Activated naive CD4-positive, alpha-beta T cell treated with anti-CD3 and anti-CD28 coated beads, Interleukin-2, amount 50 U/mL, for 72 hours (primary cell): ENCODE results near the gene BYSL. TPM values are rescaled to one million over a fixed set of nuclear protein-coding genes. Genes with fewer than 3 reads are reported as not detected.

Experiments
- ATAC-seq, 2 donors: fragments of 150-1000 bp; cut with Tn5 transposase; 2 replicates each; pipeline ENCODE4 v1.10.0; 2021; ENCODE audit warnings: mild to moderate bottlenecking in 2 of 2, moderate library complexity in 2 of 2
- DNase-seq, 2 donors: peaks; one replicate each; pipeline ENCODE4 v3.0.0; 2021 to 2022; ENCODE audit warnings: low spot score in 2 of 2
- H3K27ac Mint-ChIP-seq, 2 donors: one replicate each; pipeline ENCODE4 v1.8.0; 2022; ENCODE audit warnings: mild to moderate bottlenecking in 2 of 2, mixed read lengths in 2 of 2
- H3K36me3 Mint-ChIP-seq, 2 donors: one replicate each; pipeline ENCODE4 v1.8.0; 2022; ENCODE audit warnings: mixed read lengths in 2 of 2
- H3K9me3 Mint-ChIP-seq, 2 donors: one replicate each; pipeline ENCODE4 v1.8.0; 2022; ENCODE audit warnings: mixed read lengths in 2 of 2
- total RNA-seq, 2 donors: library from RNA; stranded (reverse); gene quantifications; one replicate each; pipeline ENCODE4 v1.2.3, GENCODE V29; 2022

BYSL gene
- total RNA-seq, 2 donors from 2014 or later: 38.1 to 47.6 TPM

DNA sequence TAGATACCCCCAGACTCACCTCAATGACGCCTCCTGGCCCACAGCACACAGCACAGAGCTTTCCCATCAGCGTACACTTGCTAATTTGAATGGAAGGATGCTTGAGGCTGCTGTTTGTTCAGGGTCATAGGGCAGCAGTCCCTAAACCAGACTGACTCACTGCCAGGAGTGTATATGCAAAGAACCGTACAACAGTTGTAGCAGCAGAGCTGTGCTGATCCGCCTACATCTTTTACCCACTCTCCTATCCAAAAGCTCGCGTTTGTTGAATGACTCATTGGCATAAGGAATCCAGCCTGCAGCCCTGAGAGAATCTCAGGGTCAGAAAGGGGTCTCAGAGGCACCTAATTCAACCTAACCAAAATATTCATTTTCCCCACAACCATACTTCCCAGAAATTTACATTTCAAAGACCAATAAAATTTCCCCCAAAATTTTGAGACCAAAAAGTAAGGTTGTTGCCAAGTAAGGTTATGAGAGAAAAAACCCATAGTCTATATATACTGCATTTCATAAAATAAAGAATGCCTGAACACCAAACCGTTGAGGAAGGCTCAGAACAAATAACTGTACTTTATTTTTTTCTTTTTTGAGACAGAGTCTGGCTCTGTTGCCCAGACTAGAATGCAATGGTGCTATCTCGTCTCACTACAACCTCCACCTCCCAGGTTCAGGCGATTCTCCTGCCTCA is 55.6 kb downstream of the BYSL start:
- DNase-seq (peak in 1 of 2 donors; percentile 72), ATAC-seq (peak; percentile 96 to 98)
- Mint-ChIP-seq H3K9me3 (no peaks in the 10 kb centered on the region), H3K27ac (peak overlapping the region; percentile 96 to 98), H3K36me3 (peaks cover 4 to 27% of the 10 kb centered on the region in 2 donors)

Other genes with a start within 250 kb of the BYSL start
- gene TFEB, start 185.9 kb upstream of the BYSL start, total RNA-seq: 10 to 100 TPM in 1 of 2 donors, 1 to 10 TPM in 1; 3.0 to 14.4 TPM
- not detected for gene PGC, start 174.1 kb upstream of the BYSL start, total RNA-seq
- 1 to 10 TPM; 3.1 to 5.2 TPM for gene FRS3, start 141.6 kb upstream of the BYSL start, total RNA-seq
- gene PRICKLE4, start 140.7 kb upstream of the BYSL start, total RNA-seq: under 1 TPM in 1 of 2 donors, not detected in 1; 0.60 TPM
- gene TOMM6, start 133.8 kb upstream of the BYSL start, total RNA-seq: 100 to 1,000 TPM; 182 to 301 TPM
- gene USP49, start 26.1 kb upstream of the BYSL start, total RNA-seq: 10 to 100 TPM in 1 of 2 donors, 1 to 10 TPM in 1; 8.3 to 16.7 TPM
- gene MED20, start 360 bp upstream of the BYSL start, total RNA-seq: 10 to 100 TPM; 18.5 to 24.2 TPM
- gene CCND3, start 20.3 kb downstream of the BYSL start, total RNA-seq: 100 to 1,000 TPM; 610 to 723 TPM
- gene TAF8, start 129.0 kb downstream of the BYSL start, total RNA-seq: 10 to 100 TPM; 62.9 to 77.1 TPM
- gene C6orf132, start 221.1 kb downstream of the BYSL start, total RNA-seq: under 1 TPM; 0.20 to 0.29 TPM